ENCODE data around the gene B9D2. TPM values are rescaled to one million over a fixed set of nuclear protein-coding genes. Genes with fewer than 3 reads are reported as not detected.

The B9D2 gene
- total RNA-seq, 1 donor from 2014 or later, result 10.7 TPM

DNA sequence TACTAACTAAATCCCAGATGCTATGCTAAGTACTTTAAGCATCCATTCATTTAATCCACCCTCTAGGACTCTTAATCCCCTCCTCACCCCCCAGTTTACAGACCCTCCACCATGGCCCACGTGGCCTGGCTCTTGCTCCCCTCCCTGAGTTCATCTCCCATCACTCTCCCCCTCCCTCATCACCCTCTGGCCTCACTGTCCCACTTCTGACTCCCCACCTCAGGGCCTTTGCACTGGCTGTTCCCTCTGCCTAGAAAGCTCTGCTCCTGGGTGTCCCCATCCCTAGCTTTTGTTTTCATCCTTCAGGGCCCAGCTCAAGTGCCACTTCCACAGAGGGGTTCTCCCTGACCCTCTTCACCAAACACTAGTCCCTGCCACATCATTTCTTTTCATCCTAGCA lies 4.2 kb downstream of the B9D2 start:
- TF ChIP-seq CTCF (IDR thresholded peaks at IDR 0.05; ENCODE audit: unreplicated experiment), result no peak
- DNase-seq (ENCODE audit: low spot score, unreplicated experiment), result no peak
- Mint-ChIP-seq H3K9me3 (ENCODE audit: low read depth) (no peaks in the 10 kb centered on the region), H3K27me3 (peaks cover 10% of the 10 kb centered on the region), H3K4me1 (ENCODE audit: low read depth) (peaks cover 4% of the 10 kb centered on the region), H3K27ac (no peak overlapping the region), H3K36me3 (ENCODE audit: insufficient read depth) (no peaks in the 10 kb centered on the region), H3K4me3 (ENCODE audit: low read depth) (no peak overlapping the region)

GRCh38 chr19:41357746-41358145 lies 6.2 kb downstream of the B9D2 start:
- Mint-ChIP-seq H3K27ac (no peak overlapping the region), H3K4me3 (ENCODE audit: low read depth) (no peak overlapping the region), H3K36me3 (ENCODE audit: insufficient read depth) (no peaks in the 10 kb centered on the region), H3K27me3 (peaks cover 18% of the 10 kb centered on the region), H3K9me3 (ENCODE audit: low read depth) (no peaks in the 10 kb centered on the region), H3K4me1 (ENCODE audit: low read depth) (peaks cover 4% of the 10 kb centered on the region)
- TF ChIP-seq CTCF (IDR thresholded peaks at IDR 0.05; ENCODE audit: unreplicated experiment), result no peak
- DNase-seq (ENCODE audit: low spot score, unreplicated experiment), result no peak

DNA sequence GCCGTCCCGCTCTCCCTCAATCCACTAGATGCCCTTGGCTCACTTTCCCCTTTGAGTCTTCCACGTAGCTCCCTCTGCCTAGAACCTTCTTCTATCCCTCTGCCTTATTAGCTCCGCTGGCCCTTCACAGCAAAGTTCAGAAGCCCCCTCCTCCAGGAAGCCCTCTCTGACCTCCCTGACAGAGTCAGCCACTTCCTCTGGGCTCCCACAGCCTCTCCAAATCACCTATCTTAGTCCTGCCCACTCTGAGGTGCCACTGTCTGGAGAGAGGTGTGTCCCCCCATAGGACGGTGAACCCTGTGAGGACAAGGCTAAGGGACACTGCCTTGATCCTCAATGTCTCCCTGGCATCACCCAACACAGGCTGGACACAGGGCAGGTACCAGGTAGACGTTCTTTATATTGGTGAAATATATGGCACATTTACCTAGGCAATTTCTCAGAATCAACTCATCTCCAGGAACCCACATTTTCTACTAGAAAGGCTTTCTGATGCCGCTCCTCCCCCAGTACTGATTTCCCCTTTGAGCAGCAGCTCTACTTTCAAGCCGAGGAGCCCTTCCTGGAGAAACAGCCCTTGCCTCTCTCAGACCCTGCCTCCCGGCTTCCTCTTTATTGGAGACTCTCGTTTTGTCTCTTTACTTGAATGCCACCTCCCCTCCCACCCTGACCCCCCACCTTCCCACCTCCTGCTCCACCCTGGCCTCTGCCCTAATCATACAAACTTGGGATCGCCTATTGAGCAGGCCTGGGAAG lies 6.8 kb downstream of the B9D2 start:
- no peaks in the 10 kb centered on the region for H3K36me3 Mint-ChIP-seq (ENCODE audit: insufficient read depth)
- peak overlapping the region; percentile 15 for H3K27ac Mint-ChIP-seq
- no peaks in the 10 kb centered on the region for H3K9me3 Mint-ChIP-seq (ENCODE audit: low read depth)
- no peak for DNase-seq (ENCODE audit: low spot score, unreplicated experiment)
- H3K4me1 Mint-ChIP-seq (ENCODE audit: low read depth), result peaks cover 6% of the 10 kb centered on the region
- TF ChIP-seq CTCF (IDR thresholded peaks at IDR 0.05; ENCODE audit: unreplicated experiment), result no peak
- peaks cover 23% of the 10 kb centered on the region for H3K27me3 Mint-ChIP-seq
- H3K4me3 Mint-ChIP-seq (ENCODE audit: low read depth), result no peak overlapping the region

- Mint-ChIP-seq H3K4me3 (ENCODE audit: low read depth) (no peak overlapping the region), H3K4me1 (ENCODE audit: low read depth) (peaks cover 13% of the 10 kb centered on the region)
These were observed 8.1 kb downstream of the B9D2 start for GRCh38 chr19:41355802-41356201.

DNA sequence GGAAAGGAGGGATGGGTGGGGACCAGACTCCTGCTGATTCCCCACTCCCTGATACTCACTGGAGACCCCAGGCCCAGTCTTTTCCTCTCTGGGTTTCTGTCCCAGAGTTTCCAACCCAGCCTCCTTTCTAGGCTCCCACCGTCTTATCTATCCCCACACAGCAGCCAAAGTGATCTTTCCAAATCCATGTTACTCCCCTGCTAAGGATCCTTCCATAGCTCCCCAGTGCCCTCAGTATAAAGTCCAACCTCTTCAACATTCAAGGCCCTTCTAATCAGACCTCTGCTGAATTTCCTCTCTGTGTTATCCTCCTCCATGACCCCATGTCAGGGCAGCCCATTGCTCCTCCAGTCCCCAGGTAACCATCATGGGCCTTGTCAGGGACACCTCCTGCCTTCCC lies 8.9 kb downstream of the B9D2 start:
- H3K36me3 Mint-ChIP-seq (ENCODE audit: insufficient read depth), result no peaks in the 10 kb centered on the region
- DNase-seq (ENCODE audit: low spot score, unreplicated experiment), result no peak
- peak overlapping the region; percentile 32 for H3K4me3 Mint-ChIP-seq (ENCODE audit: low read depth)
- H3K9me3 Mint-ChIP-seq (ENCODE audit: low read depth), result no peaks in the 10 kb centered on the region
- TF ChIP-seq CTCF (IDR thresholded peaks at IDR 0.05; ENCODE audit: unreplicated experiment), result no peak
- no peak overlapping the region for H3K27ac Mint-ChIP-seq
- H3K4me1 Mint-ChIP-seq (ENCODE audit: low read depth), result peaks cover 14% of the 10 kb centered on the region
- H3K27me3 Mint-ChIP-seq, result peaks cover 40% of the 10 kb centered on the region

More at GRCh38 chr19:41355802-41356201, 8.1 kb downstream of the B9D2 start:
- Mint-ChIP-seq H3K9me3 (ENCODE audit: low read depth) (no peaks in the 10 kb centered on the region), H3K36me3 (ENCODE audit: insufficient read depth) (no peaks in the 10 kb centered on the region), H3K27me3 (peaks cover 34% of the 10 kb centered on the region), H3K27ac (no peak overlapping the region)
- DNase-seq (ENCODE audit: low spot score, unreplicated experiment), result no peak
- TF ChIP-seq CTCF (IDR thresholded peaks at IDR 0.05; ENCODE audit: unreplicated experiment), result no peak

Data from progenitor cell of endocrine pancreas (in vitro differentiated cells).